Measurements from ENCODE around the gene JADE1.

The JADE1 gene

DNA sequence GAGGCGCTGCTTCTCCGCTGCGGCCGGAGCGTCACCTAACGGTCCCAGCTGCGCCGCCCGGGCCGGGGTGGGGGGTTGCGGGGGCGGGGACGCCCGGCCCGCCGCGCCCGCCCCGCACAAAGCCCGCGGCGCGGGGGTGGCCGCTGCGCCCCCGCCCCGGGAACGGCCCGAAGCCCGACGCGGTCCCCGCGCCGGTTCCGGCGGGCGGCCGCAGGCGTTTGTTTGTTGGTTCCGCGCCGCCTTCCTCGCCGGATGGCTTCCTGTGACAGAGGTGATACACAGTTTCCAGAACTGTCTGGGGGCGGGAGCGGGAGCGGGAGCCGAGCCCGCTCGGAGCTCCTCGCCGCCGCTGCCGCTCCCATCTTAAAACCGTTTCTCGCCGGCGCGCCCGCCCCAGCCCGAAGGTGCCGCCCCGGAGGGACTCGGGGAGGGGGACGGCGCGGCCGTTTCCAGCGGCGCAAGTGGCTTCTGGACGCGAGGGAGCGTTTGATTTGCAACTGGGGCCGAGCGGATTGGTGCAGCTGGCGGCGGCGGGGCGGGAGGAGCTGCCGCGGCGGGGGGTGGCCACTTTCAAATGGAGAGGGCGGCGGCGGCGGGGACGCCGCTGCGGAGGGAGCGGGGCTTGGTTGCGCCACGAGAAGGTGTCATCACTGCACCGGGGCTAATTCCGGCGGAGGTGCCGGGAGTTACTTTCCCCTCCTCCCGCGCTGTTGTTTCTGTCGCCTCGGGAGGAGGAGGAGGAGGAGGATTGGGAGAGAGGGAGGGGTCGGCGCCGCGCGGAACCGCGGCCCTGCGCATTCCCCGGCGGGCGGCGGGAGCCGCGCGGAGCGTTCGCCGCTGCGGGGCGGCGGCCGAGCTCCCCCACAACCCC lies 2.3 kb downstream of the JADE1 start:
- DNase-seq (ENCODE audit: insufficient read length) (peak; percentile 65), FAIRE-seq (peak; percentile 95)
- TF ChIP-seq POLR2AphosphoS5 (IDR thresholded peaks at IDR 0.05; ENCODE audit: low read depth, low read length): peak; percentile 67
- peak; percentile 17; the same call in 1 of the 2 replicates for TF ChIP-seq TAF1 (IDR thresholded peaks at IDR 0.05; ENCODE audit: borderline replicate concordance, low read depth, low read length)
- TF ChIP-seq POLR2A (IDR thresholded peaks at IDR 0.05; ENCODE audit: low read depth, low read length): peak; percentile 75; the same call in 1 of the 2 replicates

- TF ChIP-seq POLR2AphosphoS5 (IDR thresholded peaks at IDR 0.05; ENCODE audit: low read depth, low read length): no peak
- TF ChIP-seq POLR2A (IDR thresholded peaks at IDR 0.05; ENCODE audit: low read depth, low read length): 0 out of 2 replicates have a peak, but pooled peaks have one; percentile 4
- DNase-seq (ENCODE audit: insufficient read length) (peak; percentile 50), FAIRE-seq (peak; percentile 67)
Measured at GRCh38 chr4:128812442-128813235, 3.1 kb downstream of the JADE1 start.

DNA sequence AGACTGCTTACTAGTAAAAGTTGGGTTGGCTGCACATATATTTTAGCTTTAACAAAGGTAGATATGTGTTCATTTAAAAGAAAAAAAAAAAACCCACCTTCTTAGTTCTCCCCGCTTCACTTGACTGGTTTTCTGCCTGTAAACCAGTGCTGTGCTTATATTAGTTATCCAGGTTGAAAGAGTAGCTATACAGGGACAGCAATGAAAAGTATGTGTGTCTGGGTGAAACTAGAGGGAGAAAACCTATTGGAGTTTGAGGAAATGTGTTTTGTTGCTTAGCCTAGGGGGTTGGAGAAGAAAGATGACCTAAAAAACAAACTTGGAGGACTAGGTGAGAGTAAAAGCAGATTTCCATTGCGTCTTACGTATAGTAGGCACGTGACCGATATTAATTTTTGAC lies 4.5 kb downstream of the JADE1 start:
- TF ChIP-seq TAF1 (IDR thresholded peaks at IDR 0.05; ENCODE audit: borderline replicate concordance, low read depth, low read length) (no peak), POLR2AphosphoS5 (IDR thresholded peaks at IDR 0.05; ENCODE audit: low read depth, low read length) (no peak), POLR2A (IDR thresholded peaks at IDR 0.05; ENCODE audit: low read depth, low read length) (no peak)
- FAIRE-seq: peak; percentile 73
- no peak for DNase-seq (ENCODE audit: insufficient read length)

DNA sequence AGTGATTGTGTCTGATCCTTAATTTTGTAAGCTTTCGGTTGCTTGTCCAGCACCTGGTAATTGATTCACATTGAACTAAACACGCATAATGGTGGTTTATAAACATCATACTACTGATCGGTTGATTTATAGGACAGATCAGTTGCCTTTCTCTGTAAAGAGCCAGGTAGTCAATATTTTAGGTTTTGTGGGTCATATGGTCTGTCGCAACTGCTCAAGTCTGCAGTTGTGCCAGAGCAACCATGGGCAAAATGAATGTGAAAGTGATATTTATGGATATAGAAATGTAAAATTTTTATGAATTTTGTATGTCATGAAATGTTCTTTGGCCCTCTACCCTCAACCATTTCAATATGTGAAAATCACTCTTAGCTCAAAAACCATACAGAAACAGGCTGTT lies 8.9 kb downstream of the JADE1 start:
- DNase-seq (ENCODE audit: insufficient read length) (no peak), FAIRE-seq (no peak)
- TF ChIP-seq POLR2A (IDR thresholded peaks at IDR 0.05; ENCODE audit: low read depth, low read length) (no peak), POLR2AphosphoS5 (IDR thresholded peaks at IDR 0.05; ENCODE audit: low read depth, low read length) (no peak), TAF1 (IDR thresholded peaks at IDR 0.05; ENCODE audit: borderline replicate concordance, low read depth, low read length) (no peak)

GRCh38 chr4:128819082-128819742 lies 9.7 kb downstream of the JADE1 start:
- TF ChIP-seq POLR2A (IDR thresholded peaks at IDR 0.05; ENCODE audit: low read depth, low read length) (no peak), POLR2AphosphoS5 (IDR thresholded peaks at IDR 0.05; ENCODE audit: low read depth, low read length) (no peak), TAF1 (IDR thresholded peaks at IDR 0.05; ENCODE audit: borderline replicate concordance, low read depth, low read length) (no peak)
- FAIRE-seq (peak; percentile 42), DNase-seq (ENCODE audit: insufficient read length) (no peak)

DNA sequence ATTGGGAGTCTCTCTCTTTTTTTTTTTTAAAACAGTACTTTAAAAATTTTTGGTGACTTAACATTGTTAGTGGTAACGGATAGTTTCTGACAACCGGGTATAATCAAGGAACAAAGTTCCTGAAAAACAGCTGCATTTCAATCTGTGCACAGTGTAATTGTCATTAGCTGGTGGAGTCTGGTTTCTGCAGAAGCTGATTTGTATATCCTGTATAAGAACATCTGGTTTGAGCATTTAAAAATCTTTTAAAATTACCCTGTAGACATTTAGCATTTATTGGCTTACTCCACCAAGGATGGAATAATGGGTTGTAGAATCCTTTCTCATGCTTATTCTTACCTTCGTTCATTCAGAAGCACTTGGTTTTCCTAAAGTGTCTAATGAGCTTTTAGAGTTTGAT lies 11.2 kb downstream of the JADE1 start:
- TF ChIP-seq POLR2A (IDR thresholded peaks at IDR 0.05; ENCODE audit: low read depth, low read length): no peak
- no peak for TF ChIP-seq TAF1 (IDR thresholded peaks at IDR 0.05; ENCODE audit: borderline replicate concordance, low read depth, low read length)
- TF ChIP-seq POLR2AphosphoS5 (IDR thresholded peaks at IDR 0.05; ENCODE audit: low read depth, low read length): no peak
- DNase-seq (ENCODE audit: insufficient read length) (no peak), FAIRE-seq (no peak)

DNA sequence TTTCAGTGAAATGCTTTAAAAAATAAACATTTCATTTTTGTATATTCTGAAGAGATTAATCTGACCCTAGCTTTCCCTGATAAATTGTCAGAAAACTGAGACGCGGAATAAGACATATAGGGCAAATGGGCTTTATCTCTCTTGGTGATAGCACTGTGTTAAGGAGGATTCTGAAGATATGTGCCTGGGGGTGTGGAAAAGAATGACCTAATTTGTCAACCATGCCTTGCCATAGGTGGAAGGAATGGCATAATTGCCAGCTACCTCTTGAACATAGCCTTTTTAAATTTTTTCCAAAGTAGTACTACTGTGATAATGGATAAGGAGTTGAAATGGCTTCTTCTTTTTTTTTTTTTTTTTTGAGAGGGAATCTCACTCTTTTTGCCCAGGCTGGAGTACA lies 11.7 kb downstream of the JADE1 start:
- no peak for TF ChIP-seq POLR2A (IDR thresholded peaks at IDR 0.05; ENCODE audit: low read depth, low read length)
- no peak for TF ChIP-seq TAF1 (IDR thresholded peaks at IDR 0.05; ENCODE audit: borderline replicate concordance, low read depth, low read length)
- no peak for TF ChIP-seq POLR2AphosphoS5 (IDR thresholded peaks at IDR 0.05; ENCODE audit: low read depth, low read length)
- FAIRE-seq: no peak
- no peak for DNase-seq (ENCODE audit: insufficient read length)

GRCh38 chr4:128823025-128823661 lies 13.6 kb downstream of the JADE1 start:
- TF ChIP-seq POLR2A (IDR thresholded peaks at IDR 0.05; ENCODE audit: low read depth, low read length): no peak
- no peak for TF ChIP-seq TAF1 (IDR thresholded peaks at IDR 0.05; ENCODE audit: borderline replicate concordance, low read depth, low read length)
- TF ChIP-seq POLR2AphosphoS5 (IDR thresholded peaks at IDR 0.05; ENCODE audit: low read depth, low read length): no peak
- DNase-seq (ENCODE audit: insufficient read length): no peak
- no peak for FAIRE-seq

DNA sequence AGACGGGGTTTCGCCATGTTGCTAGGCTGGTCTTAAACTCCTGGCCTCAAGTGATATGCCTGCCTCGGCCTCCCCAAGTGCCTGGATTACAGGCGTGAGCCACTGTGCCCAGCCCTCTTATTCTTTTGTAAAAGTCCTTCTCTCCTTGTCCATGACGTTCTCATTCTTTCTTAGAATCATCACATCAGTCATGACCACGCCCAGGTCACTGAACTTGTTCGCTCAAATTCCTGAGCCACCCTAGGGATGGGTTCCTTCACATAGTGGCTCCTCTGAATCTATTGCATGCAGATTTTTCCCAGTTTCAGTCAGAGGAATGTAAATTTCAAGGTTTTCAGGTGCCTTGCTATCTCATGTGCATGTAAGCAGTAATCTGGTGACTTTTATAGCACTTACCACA lies 15.7 kb downstream of the JADE1 start:
- TF ChIP-seq TAF1 (IDR thresholded peaks at IDR 0.05; ENCODE audit: borderline replicate concordance, low read depth, low read length) (no peak), POLR2A (IDR thresholded peaks at IDR 0.05; ENCODE audit: low read depth, low read length) (no peak), POLR2AphosphoS5 (IDR thresholded peaks at IDR 0.05; ENCODE audit: low read depth, low read length) (no peak)
- DNase-seq (ENCODE audit: insufficient read length) (no peak), FAIRE-seq (no peak)

GRCh38 chr4:128827296-128827695 lies 17.8 kb downstream of the JADE1 start:
- FAIRE-seq (no peak), DNase-seq (ENCODE audit: insufficient read length) (no peak)
- TF ChIP-seq POLR2AphosphoS5 (IDR thresholded peaks at IDR 0.05; ENCODE audit: low read depth, low read length) (no peak), TAF1 (IDR thresholded peaks at IDR 0.05; ENCODE audit: borderline replicate concordance, low read depth, low read length) (no peak), POLR2A (IDR thresholded peaks at IDR 0.05; ENCODE audit: low read depth, low read length) (no peak)

Data from GM12892 (cell line).